NB4 (cell line): Measurements from ENCODE around the gene ANKRD65.

Experiments
- CTCF ChIP-seq: IDR thresholded peaks from one replicate; pipeline ENCODE4 v1.5.1; 2012; ENCODE audit warnings: low read depth, low read length
- MAX ChIP-seq: IDR thresholded peaks from 2 replicates; pipeline ENCODE4 v1.6.1; 2011; ENCODE audit warnings: low read depth, low read length

- no peak for TF ChIP-seq CTCF
- TF ChIP-seq MAX: no peak
Observed at GRCh38 chr1:1434131-1434823, 13.2 kb upstream of the ANKRD65 start.
